HG03095 (cell line): ENCODE results near the gene ARL5C.
"Not testable (repeated sequence)": the region's sequence is repeated elsewhere in the genome, so short reads cannot be mapped to it uniquely, and the experiment has no call there.

Experiments used
- ATAC-seq: cut with Tn5 transposase; IDR thresholded peaks from one replicate; pipeline ENCODE4 v1.9.1; 2021; ENCODE audit warnings: moderate library complexity; ENCODE audit not compliant: unreplicated experiment

ARL5C gene

DNA sequence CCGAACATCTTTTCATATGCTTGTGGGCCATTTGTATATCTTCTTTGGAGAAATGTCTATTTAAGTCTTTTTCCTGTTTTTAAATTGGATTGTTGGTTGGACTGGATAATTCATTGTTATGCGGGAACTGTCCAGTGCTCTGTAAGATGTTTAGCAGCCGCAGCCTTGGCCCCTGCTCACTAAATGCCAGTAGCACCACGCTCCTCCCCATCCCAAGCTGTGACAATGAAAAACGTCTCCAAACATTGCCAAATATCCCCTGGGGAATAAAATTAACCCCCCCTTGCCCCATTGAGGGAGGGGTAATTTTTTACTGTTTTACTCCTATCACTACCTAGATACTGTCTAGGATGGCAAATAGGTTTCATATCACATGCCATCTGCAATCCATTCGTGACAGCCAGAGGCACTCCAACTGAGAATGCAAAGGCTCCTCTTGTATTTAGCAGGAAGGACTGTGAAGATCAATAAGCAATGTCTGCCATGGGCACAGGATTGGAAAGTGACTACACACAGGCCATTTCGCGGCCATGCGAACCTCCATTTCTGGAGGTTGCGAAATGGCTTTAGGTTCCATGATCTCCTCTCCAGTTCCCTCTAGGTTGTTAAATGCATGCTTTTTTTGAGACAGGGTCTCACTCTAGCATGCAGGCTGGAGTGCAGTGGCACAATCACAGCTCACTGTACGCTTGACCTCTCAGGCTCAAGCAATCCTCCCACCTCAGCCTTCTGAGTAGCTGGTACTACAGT is 23.9 kb downstream of the ARL5C start:
- ATAC-seq = no peak

DNA sequence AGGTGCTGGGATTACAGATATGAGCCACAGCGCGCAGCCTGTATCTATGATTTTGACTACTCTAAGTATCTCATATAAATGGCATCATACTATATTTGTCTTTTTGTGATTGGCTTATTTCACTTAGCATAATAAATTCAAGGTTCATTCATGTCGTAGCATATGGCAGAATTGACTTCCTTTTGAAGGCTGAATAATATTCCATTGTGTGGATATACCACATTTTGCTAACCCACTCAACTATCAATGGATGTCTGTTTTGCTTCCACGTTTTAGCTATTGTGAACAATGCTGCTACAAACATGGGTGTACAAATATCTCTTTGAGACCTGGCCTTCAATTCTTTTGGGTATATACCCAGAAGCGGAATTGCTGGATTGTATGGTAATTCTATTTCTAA is 24.7 kb downstream of the ARL5C start:
- ATAC-seq = no peak

DNA sequence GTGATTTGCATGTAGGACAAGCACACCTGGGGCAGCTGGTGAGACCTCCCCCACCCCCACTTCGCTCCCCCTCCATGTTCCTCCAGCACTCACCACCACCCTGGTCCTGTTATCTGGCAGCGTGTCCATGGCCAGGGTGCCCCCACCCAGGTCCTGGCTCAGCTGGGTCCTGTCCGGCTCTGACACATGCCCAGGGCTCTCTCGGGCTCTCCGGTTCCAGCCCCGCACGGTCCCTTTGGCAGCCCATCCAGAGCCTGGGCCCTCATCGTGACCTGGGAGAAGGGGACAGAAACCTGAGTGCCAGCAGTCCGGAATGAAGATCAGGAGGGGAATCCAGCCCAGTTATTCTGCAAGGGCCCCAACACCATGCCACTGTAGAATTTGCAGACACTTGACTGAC is 26.4 kb downstream of the ARL5C start:
- no peak for ATAC-seq

GRCh38 chr17:39139161-39139511 is 26.8 kb downstream of the ARL5C start:
- ATAC-seq = no peak

DNA sequence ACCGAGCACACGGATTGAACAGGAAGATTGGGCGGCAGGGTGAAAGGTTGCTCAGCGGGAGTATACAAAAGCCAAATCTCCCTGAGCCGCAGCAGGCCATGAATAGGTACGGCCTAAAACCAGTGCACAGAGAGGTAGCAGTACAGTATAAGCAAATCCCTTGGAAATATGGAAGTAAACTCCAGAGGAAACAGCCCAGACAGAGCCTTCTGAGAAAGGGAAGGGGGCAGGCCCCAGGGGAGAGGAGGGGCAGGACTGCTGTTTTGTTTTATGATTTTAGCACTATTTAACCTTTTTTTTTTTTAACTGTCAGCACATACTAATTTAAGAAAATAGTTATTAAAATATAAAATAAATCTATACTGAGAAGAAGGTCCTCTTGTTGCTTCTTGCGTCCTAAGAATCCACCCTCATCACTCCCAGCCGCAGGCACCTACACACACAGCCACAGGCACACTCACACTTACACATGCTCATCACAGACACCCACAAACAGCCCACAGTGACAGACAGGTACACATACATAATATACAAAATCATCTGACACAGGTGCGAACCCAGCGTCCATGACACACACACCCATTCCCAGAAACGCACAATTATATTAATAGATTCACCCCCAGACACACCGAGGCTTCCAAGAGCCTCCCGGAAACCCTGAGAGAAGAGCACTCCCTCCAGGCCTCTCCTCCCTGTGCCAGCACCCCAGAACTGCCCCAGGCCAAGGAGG is 27.4 kb downstream of the ARL5C start:
- ATAC-seq = no peak

DNA sequence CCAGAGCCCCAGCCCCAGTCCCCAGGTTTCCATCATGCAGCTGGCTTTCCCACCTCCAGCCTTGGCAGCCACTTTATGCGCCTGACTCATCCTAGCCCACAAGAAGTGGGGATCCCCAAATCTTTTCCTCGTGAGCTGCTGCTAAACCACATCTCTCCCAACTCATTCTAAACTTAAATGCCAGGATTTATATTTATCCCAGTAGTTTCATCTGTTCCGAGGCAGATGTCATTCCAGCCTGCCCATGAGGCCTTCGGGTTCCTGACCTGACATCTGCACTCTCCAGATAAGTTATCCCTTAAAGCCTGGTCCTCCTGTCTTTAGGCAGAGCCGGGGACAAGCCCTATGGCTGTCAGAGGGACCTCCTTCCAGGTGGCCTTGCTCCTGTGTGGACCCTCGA is 31.1 kb downstream of the ARL5C start:
- ATAC-seq = no peak

- ATAC-seq = no peak
Observed at GRCh38 chr17:39132192-39132610, 33.8 kb downstream of the ARL5C start.

- ATAC-seq = no peak
Observed at GRCh38 chr17:39131616-39132015, 34.3 kb downstream of the ARL5C start.

DNA sequence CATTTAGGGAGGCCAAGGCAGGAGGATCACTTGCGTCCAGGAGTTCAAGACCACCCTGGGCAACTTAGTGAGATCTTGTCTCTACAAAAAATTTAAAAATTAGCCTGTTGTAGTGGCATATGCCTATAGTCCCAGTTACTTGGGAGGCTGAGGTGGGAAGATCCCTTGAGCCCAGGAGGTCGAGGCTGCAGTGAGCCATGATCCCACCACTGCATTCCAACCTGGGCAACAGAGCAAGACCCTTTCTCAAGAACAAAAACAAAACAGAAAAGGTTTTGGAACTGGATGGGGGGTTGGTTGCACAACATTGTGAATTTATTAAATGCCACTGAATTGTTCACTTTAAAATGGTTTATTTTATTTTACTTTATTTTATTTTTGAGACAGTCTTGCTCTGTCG is 35.8 kb downstream of the ARL5C start:
- ATAC-seq = no peak

GRCh38 chr17:39129544-39129943 is 36.4 kb downstream of the ARL5C start:
- not testable (repeated sequence) for ATAC-seq

- ATAC-seq = no peak
Observed at GRCh38 chr17:39126436-39126835, 39.5 kb downstream of the ARL5C start.

DNA sequence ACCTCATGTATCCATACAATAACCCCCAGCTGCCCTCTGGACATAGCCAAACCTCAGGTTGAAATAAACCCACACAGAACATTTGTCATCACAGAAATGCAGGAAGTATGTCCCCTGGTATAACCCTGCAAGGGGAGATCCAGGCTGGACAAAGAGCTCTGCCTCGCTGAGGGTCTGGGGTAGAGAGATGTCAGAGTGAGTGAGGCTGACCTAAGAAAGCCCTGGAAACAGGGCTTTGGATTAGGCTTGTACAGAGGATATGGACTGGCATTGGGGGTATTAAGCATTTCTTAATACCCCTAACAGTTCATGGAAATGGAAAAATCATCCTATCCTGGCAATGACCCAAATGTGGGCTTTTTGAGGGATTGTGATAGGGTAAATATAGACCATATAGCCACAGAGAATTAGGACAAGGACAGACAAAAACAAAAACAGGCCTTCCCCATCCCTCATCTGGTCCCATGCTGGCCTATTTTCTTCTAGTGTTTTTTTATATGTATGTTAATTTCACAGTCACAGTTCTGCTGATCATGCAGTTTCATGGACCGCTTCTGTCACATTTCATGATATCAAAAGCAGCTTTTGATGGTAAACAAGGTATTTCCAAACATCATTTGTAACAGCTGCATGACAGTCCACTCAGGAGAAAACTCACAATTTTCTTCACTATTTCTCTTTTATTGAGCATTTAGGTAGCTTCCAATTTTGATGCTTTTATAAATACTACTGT is 40.7 kb downstream of the ARL5C start:
- ATAC-seq = no peak

GRCh38 chr17:39123627-39124026 is 42.3 kb downstream of the ARL5C start:
- no peak for ATAC-seq

DNA sequence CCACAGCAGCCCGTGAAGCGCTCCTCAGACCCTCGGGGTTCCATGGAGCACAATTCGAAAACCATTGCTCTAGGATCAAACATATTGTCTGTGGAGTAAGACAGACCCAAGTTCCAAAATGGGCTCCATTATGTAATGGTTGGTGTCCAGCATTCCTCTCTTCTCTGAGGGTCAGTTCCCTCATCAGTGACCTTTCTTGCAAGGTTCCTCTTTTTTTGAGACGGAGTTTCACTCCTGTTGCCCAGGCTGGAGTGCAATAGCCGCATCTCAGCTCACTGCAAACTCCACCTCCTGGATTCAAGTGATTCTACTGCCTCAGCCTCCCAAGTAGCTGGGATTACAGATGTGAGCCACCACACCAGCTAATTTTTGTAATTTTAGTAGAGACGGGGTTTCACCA is 43.0 kb downstream of the ARL5C start:
- no peak for ATAC-seq

DNA sequence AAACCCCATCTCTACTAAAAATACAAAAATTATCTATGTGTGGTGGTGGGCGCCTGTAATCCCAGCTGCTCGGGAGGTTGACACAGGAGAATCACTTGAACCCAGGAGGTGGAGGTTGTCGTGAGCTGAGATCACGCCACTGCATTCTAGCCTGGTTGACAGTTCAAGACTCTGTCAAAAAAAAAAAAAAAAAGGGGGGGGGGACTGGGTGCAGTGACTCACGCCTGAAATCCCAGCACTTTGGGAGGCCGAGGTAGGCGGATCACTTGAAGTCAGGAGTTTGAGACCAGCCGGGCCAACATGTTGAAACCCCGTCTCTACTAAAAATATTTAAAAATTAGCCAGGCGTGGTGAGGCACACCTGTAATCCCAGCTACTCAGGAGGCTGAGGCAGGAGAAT is 44.0 kb downstream of the ARL5C start:
- ATAC-seq = not testable (repeated sequence)

DNA sequence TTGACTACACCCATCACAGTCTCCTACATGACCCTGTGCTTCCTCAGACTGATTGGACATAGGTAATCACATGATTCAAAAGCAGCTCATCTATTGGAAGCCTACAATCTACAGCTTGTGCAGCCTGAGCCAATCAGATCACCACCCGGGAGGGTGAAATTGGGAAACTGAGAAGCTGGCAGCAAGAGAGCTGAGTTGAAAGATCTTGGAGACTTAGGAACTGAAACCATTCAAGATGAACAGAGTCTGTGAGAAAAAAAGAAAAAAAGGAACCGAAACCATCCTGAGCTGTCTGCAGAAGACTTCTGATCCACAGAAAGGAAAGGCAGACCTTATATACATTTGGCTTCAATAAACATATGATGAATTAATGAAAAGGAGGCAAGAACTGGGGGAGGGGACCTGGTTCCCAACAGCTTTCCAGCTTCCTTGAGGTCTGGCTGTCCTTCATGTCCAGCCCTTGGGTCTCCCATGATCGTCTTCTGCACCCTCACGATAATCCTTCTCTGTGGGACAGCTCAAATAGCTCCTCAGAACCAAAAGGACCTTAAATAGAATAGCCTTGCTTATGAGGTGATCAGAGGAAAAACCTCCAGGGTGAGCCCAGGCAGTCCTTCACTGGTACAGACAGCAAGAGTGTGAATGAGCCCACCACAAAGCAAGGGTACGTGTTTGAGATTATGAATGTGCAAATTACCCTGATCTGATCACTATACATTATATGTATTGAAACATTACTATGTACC is 47.1 kb downstream of the ARL5C start:
- no peak for ATAC-seq

DNA sequence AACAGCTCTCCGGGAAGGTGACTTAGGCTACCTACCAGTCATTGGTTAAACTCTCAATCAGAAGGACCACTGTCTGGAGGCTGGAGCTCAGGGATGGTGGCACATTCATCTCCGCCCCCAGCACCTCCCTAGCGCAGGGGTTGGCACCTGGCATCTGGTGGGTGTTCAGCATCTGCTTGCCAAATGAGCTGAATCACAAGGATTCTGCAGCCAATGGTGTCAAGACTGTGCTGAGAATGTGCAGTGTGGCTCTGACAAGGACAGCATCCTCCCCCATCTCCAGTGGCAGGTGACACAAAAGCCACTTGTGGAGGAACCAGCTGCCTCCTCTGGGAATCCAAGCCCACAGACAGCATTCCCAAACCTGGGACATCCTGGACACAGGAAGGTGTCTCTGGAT is 49.7 kb downstream of the ARL5C start:
- ATAC-seq = no peak

DNA sequence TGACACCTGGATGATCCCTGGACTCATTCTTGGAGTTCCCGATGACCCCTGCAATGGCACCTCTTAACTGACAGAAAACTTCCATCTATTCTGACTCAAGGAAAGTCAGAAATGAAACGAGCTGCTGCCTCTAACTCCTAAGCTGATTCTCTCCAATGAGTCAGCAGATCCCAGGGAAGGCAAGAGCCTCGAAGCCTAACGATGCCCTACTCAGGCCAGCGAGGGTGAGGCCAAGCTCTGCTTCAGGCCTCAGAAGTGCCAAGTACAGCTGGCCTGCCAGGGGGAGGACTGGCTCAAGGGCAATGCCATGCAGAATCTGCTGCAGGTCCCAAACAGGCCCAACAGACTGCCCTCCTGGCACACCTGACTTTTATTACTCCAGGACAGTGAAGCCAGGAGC is 50.8 kb downstream of the ARL5C start:
- ATAC-seq = no peak

- no peak for ATAC-seq
Observed at GRCh38 chr17:39114723-39115122, 51.2 kb downstream of the ARL5C start.

GRCh38 chr17:39113871-39114270 is 52.1 kb downstream of the ARL5C start:
- ATAC-seq = no peak

- ATAC-seq = no peak
Observed at GRCh38 chr17:39110435-39111136, 55.4 kb downstream of the ARL5C start.
